Activated T-helper 1 cell treated with anti-CD3 and anti-CD28 coated beads, Interleukin-2, amount 50 U/mL, for 16 hours (primary cell): ENCODE results near the gene KIF5A.
"Not testable (repeated sequence)": the region's sequence is repeated elsewhere in the genome, so short reads cannot be mapped to it uniquely, and the experiment has no call there.

Experiments
- DNase-seq, 2 donors: peaks; one replicate each; pipeline ENCODE4 v3.0.0-alpha.2; 2020; ENCODE audit warnings: low read depth in 1 of 2, low spot score in 1 of 2

The KIF5A gene

GRCh38 chr12:57553343-57554202 is 3.7 kb downstream of the KIF5A start:
- DNase-seq: no peak

GRCh38 chr12:57554453-57554852 is 4.6 kb downstream of the KIF5A start:
- no peak for DNase-seq

GRCh38 chr12:57554897-57555296 is 5.1 kb downstream of the KIF5A start:
- no peak for DNase-seq

GRCh38 chr12:57558864-57559263 is 9.0 kb downstream of the KIF5A start:
- no peak for DNase-seq

- DNase-seq: no peak
Measured at GRCh38 chr12:57560516-57560915, 10.7 kb downstream of the KIF5A start.

GRCh38 chr12:57561117-57561516 is 11.3 kb downstream of the KIF5A start:
- not testable (repeated sequence) for DNase-seq

- DNase-seq: no peak
Measured at GRCh38 chr12:57563358-57563757, 13.5 kb downstream of the KIF5A start.

- DNase-seq: no peak
Measured at GRCh38 chr12:57564178-57564740, 14.4 kb downstream of the KIF5A start.

GRCh38 chr12:57568838-57569237 is 19.0 kb downstream of the KIF5A start:
- no peak for DNase-seq

- DNase-seq: no peak
Measured at GRCh38 chr12:57569858-57570257, 20.0 kb downstream of the KIF5A start.

- DNase-seq: not testable (repeated sequence)
Measured at GRCh38 chr12:57570438-57570837, 20.6 kb downstream of the KIF5A start.

GRCh38 chr12:57571926-57572762 is 22.3 kb downstream of the KIF5A start:
- no peak for DNase-seq

- DNase-seq: no peak
Measured at GRCh38 chr12:57574795-57575194, 25.0 kb downstream of the KIF5A start.

GRCh38 chr12:57575771-57576612 is 26.1 kb downstream of the KIF5A start:
- no peak for DNase-seq

GRCh38 chr12:57576613-57577160 is 26.8 kb downstream of the KIF5A start:
- no peak for DNase-seq

- DNase-seq: no peak
Measured at GRCh38 chr12:57577981-57578758, 28.3 kb downstream of the KIF5A start.

GRCh38 chr12:57579011-57579410 is 29.2 kb downstream of the KIF5A start:
- no peak for DNase-seq

GRCh38 chr12:57579677-57580465 is 30.0 kb downstream of the KIF5A start:
- no peak for DNase-seq

GRCh38 chr12:57580466-57580795 is 30.6 kb downstream of the KIF5A start:
- DNase-seq: no peak
